PC-9 (cell line): ENCODE measurements around the gene REXO4. TPM values are rescaled to one million over a fixed set of nuclear protein-coding genes. Genes with fewer than 3 reads are reported as not detected.

Source experiments
- BruUV-seq: library from RNA; stranded (reverse); fragments of 400-500 nt; replicated peaks from 2 replicates; lab custom pipeline; 2021; lab: Mats Ljungman, UMichigan
- CTCF ChIA-PET: fragments of 300-600 bp; sonication (Branson Sonifier 250); formaldehyde crosslinking; loops from one replicate; lab custom pipeline; 2022; ENCODE audit warnings: antibody characterized with exemption; lab: Charles Lee
- POLR2A ChIA-PET: fragments of 300-600 bp; sonication (Branson Sonifier 250); formaldehyde crosslinking; loops from one replicate; lab custom pipeline; 2022; ENCODE audit warnings: antibody characterized with exemption; ENCODE audit not compliant: unreplicated experiment; lab: Charles Lee
- DNase-seq, 2 experiments: peaks; one replicate each; pipeline versions ENCODE4 v3.0.0 to v3.0.0-alpha.2; 2015 to 2022; ENCODE audit warnings: mixed read lengths in 1 of 2
- H2AFZ ChIP-seq: fragments of 200-600 bp; sonication (generic); 2 replicates; pipeline ENCODE4 v1.8.1; 2017; ENCODE audit warnings: antibody characterized with exemption
- H3F3A ChIP-seq: fragments of 200-600 bp; sonication (generic); 2 replicates; pipeline ENCODE4 v1.8.1; 2017; ENCODE audit warnings: antibody characterized with exemption, mild to moderate bottlenecking, low read depth; ENCODE audit not compliant: insufficient read depth
- H3K27ac ChIP-seq: fragments of 200-600 bp; sonication (generic); 2 replicates; pipeline ENCODE4 v1.6.1; 2016; ENCODE audit warnings: mixed run types
- H3K27me3 ChIP-seq: fragments of 200-600 bp; sonication (generic); 2 replicates; pipeline ENCODE4 v1.6.1; 2016; ENCODE audit warnings: low read depth, mixed run types; ENCODE audit not compliant: insufficient read depth
- H3K36me3 ChIP-seq: fragments of 200-600 bp; sonication (generic); 2 replicates; pipeline ENCODE4 v1.6.1; 2016; ENCODE audit warnings: low read depth, mixed run types
- H3K4me1 ChIP-seq: fragments of 200-600 bp; sonication (generic); replicated peaks from 2 replicates; pipeline ENCODE4 v1.6.1; 2016; ENCODE audit warnings: mixed run types; ENCODE audit not compliant: insufficient read depth
- H3K4me2 ChIP-seq: fragments of 200-600 bp; sonication (generic); 2 replicates; pipeline ENCODE4 v1.6.1; 2017; ENCODE audit warnings: mixed run types
- H3K4me3 ChIP-seq: fragments of 200-600 bp; sonication (generic); 2 replicates; pipeline ENCODE4 v1.6.1; 2016; ENCODE audit warnings: mixed run types
- H3K79me2 ChIP-seq: fragments of 200-600 bp; sonication (generic); 2 replicates; pipeline ENCODE4 v1.6.1; 2017; ENCODE audit warnings: low read depth, mixed run types
- H3K9me2 ChIP-seq: fragments of 200-600 bp; sonication (generic); 2 replicates; pipeline ENCODE4 v1.8.1; 2017; ENCODE audit warnings: mild to moderate bottlenecking; ENCODE audit not compliant: insufficient read depth
- H3K9me3 ChIP-seq: fragments of 200-600 bp; sonication (generic); 2 replicates; pipeline ENCODE4 v1.8.1; 2016; ENCODE audit warnings: low read depth; ENCODE audit not compliant: insufficient read depth
- H4K20me1 ChIP-seq: fragments of 200-600 bp; sonication (generic); 2 replicates; pipeline ENCODE4 v1.8.1; 2017; ENCODE audit not compliant: insufficient read depth
- CTCF ChIP-seq: fragments of 200-600 bp; sonication (generic); conservative IDR thresholded peaks from 2 replicates; pipeline ENCODE4 v1.6.1; 2017; ENCODE audit warnings: mixed run types, antibody characterized with exemption, mild to moderate bottlenecking, moderate library complexity
- EZH2 ChIP-seq: fragments of 200-600 bp; sonication (generic); IDR thresholded peaks from 2 replicates; pipeline ENCODE4 v1.8.0; 2017; ENCODE audit warnings: antibody characterized with exemption, low read depth
- intact Hi-C: fragments of 100-400 bp; cut with micrococcal nuclease; formaldehyde crosslinking; loops from one replicate; pipeline ENCODE4 v1.10.0; 2022; ENCODE audit not compliant: unreplicated experiment
- total RNA-seq: library from RNA; stranded (reverse); gene quantifications from 2 replicates; pipeline ENCODE4 v1.2.3, GENCODE V29; 2021

The REXO4 gene
- total RNA-seq, 1 experiment from 2014 or later: 32.6 TPM

GRCh38 chr9:133437753-133438531 is 20.1 kb upstream of the REXO4 start:
- TF ChIP-seq CTCF: no peak
- no peak for TF ChIP-seq EZH2
- Histone ChIP-seq H3K4me3 (no peak overlapping the region), H3K79me2 (no peaks in the 10 kb centered on the region), H3K27ac (no peak overlapping the region), H3K4me1 (no peaks in the 10 kb centered on the region), H3K4me2 (no peak overlapping the region), H3K27me3 (peaks cover 30% of the 10 kb centered on the region; the same call in 1 of the 2 replicates), H3K36me3 (no peaks in the 10 kb centered on the region), H3F3A (no peaks in the 10 kb centered on the region), H3K9me2 (no peaks in the 10 kb centered on the region), H4K20me1 (no peaks in the 10 kb centered on the region), H3K9me3 (no peaks in the 10 kb centered on the region), H2AFZ (no peak overlapping the region)
- ChIA-PET CTCF (interaction anchor here (0.8 kb wide), 1 partner anchor 249 kb away, joined by 3 read pairs; no protein-coding TSS in a partner anchor), POLR2A (no interaction called here)
- intact Hi-C loops: no loop called here
- BruUV-seq: no TSS peak
- no peak for DNase-seq

- DNase-seq: no peak
- BruUV-seq: no TSS peak
- Histone ChIP-seq H3K27me3 (peaks cover 19% of the 10 kb centered on the region; the same call in 1 of the 2 replicates), H2AFZ (no peak overlapping the region), H3K4me2 (no peak overlapping the region), H3K9me2 (no peaks in the 10 kb centered on the region), H4K20me1 (no peaks in the 10 kb centered on the region), H3F3A (no peaks in the 10 kb centered on the region), H3K4me3 (no peak overlapping the region), H3K9me3 (no peaks in the 10 kb centered on the region), H3K36me3 (no peaks in the 10 kb centered on the region), H3K79me2 (no peaks in the 10 kb centered on the region), H3K4me1 (no peaks in the 10 kb centered on the region), H3K27ac (no peak overlapping the region)
- TF ChIP-seq EZH2 (no peak), CTCF (no peak)
- CTCF ChIA-PET: no interaction called here
- POLR2A ChIA-PET: no interaction called here
- intact Hi-C loops: no loop called here
These were observed 18.9 kb upstream of the REXO4 start for GRCh38 chr9:133436681-133437080.

- Histone ChIP-seq H3K9me3 (no peaks in the 10 kb centered on the region), H4K20me1 (no peaks in the 10 kb centered on the region), H3K4me3 (no peak overlapping the region), H3K4me1 (no peaks in the 10 kb centered on the region), H3K9me2 (no peaks in the 10 kb centered on the region), H3F3A (no peaks in the 10 kb centered on the region; the same call in 1 of the 2 replicates), H3K27me3 (peaks cover 5% of the 10 kb centered on the region; the same call in 1 of the 2 replicates), H3K4me2 (no peak overlapping the region), H2AFZ (no peak overlapping the region), H3K79me2 (no peaks in the 10 kb centered on the region), H3K36me3 (no peaks in the 10 kb centered on the region), H3K27ac (no peak overlapping the region)
- ChIA-PET CTCF (interaction anchor here (0.5 kb wide), 1 partner anchor 250 kb away, joined by 5 read pairs; no protein-coding TSS in a partner anchor), POLR2A (no interaction called here)
- no peak for TF ChIP-seq EZH2
- no peak for TF ChIP-seq CTCF
- no peak for DNase-seq
- intact Hi-C loops: no loop called here
- no TSS peak for BruUV-seq
These were observed 15.6 kb upstream of the REXO4 start for GRCh38 chr9:133433351-133433843.
